HepG2 (cell line): ENCODE data around the gene TBC1D14. TPM values are rescaled to one million over a fixed set of nuclear protein-coding genes. Genes with fewer than 3 reads are reported as not detected.

Source experiments
- ASH2L ChIP-seq: fragments of 300-600, 200-600 bp; sonication (generic); IDR thresholded peaks from 2 replicates; pipeline ENCODE4 v1.7.0; 2017; ENCODE audit warnings: low read depth, mild to moderate bottlenecking, moderate library complexity, mixed read lengths, low read length; ENCODE audit not compliant: insufficient read length
- CREB3 ChIP-seq: sonication (generic); formaldehyde crosslinking; IDR thresholded peaks from 2 replicates; pipeline ENCODE4 v1.5.0; 2020; ENCODE audit warnings: missing genetic modification reagents
- ESRRA ChIP-seq: sonication (generic); formaldehyde crosslinking; IDR thresholded peaks from 2 replicates; pipeline ENCODE4 v1.5.1; 2020; ENCODE audit warnings: mild to moderate bottlenecking, low read depth, missing genetic modification reagents
- FOXA1 ChIP-seq, 2 experiments: fragments of 450-650 bp in 1 of 2; sonication (generic) in 1 of 2; formaldehyde crosslinking in 1 of 2; IDR thresholded peaks; 2 replicates each; pipeline versions ENCODE4 v1.4.0 to v1.6.1; 2016 to 2020; ENCODE audit warnings: missing genetic modification reagents in 1 of 2
- GFI1 ChIP-seq: sonication (generic); formaldehyde crosslinking; IDR thresholded peaks from 2 replicates; pipeline ENCODE4 v1.5.0; 2020; ENCODE audit warnings: missing genetic modification reagents, mild to moderate bottlenecking, borderline replicate concordance
- GTF2F1 ChIP-seq: fragments of 150-350 bp; IDR thresholded peaks from 2 replicates; pipeline ENCODE4 v1.6.1; 2014; ENCODE audit warnings: low read length
- HNF4G ChIP-seq, 2 experiments: sonication (generic) in 1 of 2; formaldehyde crosslinking in 1 of 2; IDR thresholded peaks; 2 replicates each; pipeline versions ENCODE4 v1.4.0 to v1.6.1; 2011 to 2020; ENCODE audit warnings: borderline replicate concordance in 2 of 2, low read depth in 2 of 2, mild to moderate bottlenecking in 2 of 2, low read length in 1 of 2, missing genetic modification reagents in 1 of 2, moderate library complexity in 1 of 2
- MTA1 ChIP-seq: sonication (generic); formaldehyde crosslinking; IDR thresholded peaks from 2 replicates; pipeline ENCODE4 v1.4.0; 2020; ENCODE audit warnings: missing genetic modification reagents, mild to moderate bottlenecking, borderline replicate concordance
- MTF1 ChIP-seq: sonication (generic); formaldehyde crosslinking; IDR thresholded peaks from 2 replicates; pipeline ENCODE4 v1.5.0; 2020; ENCODE audit warnings: missing genetic modification reagents
- NFKBIZ ChIP-seq: IDR thresholded peaks from 2 replicates; pipeline ENCODE4 v1.6.1; 2018; ENCODE audit warnings: missing genetic modification reagents, missing compliant biosample characterization
- RCOR2 ChIP-seq: IDR thresholded peaks from 2 replicates; pipeline ENCODE4 v1.6.1; 2016; ENCODE audit warnings: missing biosample characterization, missing genetic modification reagents
- ZFP36L2 ChIP-seq: sonication (generic); formaldehyde crosslinking; IDR thresholded peaks from 2 replicates; pipeline ENCODE4 v1.4.0; 2020; ENCODE audit warnings: missing genetic modification reagents
- ZNF124 ChIP-seq: sonication (generic); formaldehyde crosslinking; IDR thresholded peaks from 2 replicates; pipeline ENCODE4 v1.4.0; 2020; ENCODE audit warnings: missing genetic modification reagents
- ZNF274 ChIP-seq: sonication (generic); formaldehyde crosslinking; IDR thresholded peaks from 2 replicates; pipeline ENCODE4 v1.5.1; 2020; ENCODE audit warnings: mild to moderate bottlenecking, missing genetic modification reagents
- ZNF318 ChIP-seq: sonication (generic); formaldehyde crosslinking; IDR thresholded peaks from 2 replicates; pipeline ENCODE4 v1.4.0; 2020; ENCODE audit warnings: mild to moderate bottlenecking, missing genetic modification reagents
- ZNF362 ChIP-seq: sonication (generic); formaldehyde crosslinking; IDR thresholded peaks from 2 replicates; pipeline ENCODE4 v1.4.0; 2020; ENCODE audit warnings: missing genetic modification reagents, mild to moderate bottlenecking, borderline replicate concordance
- ZNF441 ChIP-seq: sonication (generic); formaldehyde crosslinking; IDR thresholded peaks from 2 replicates; pipeline ENCODE4 v1.7.0; 2021; ENCODE audit warnings: missing genetic modification reagents, borderline replicate concordance
- ZNF781 ChIP-seq: sonication (generic); formaldehyde crosslinking; IDR thresholded peaks from 2 replicates; pipeline ENCODE4 v1.5.1; 2020; ENCODE audit warnings: borderline replicate concordance, mild to moderate bottlenecking, missing genetic modification reagents; ENCODE audit errors: not compliant biosample characterization
- ZSCAN12 ChIP-seq: sonication (generic); formaldehyde crosslinking; IDR thresholded peaks from 2 replicates; pipeline ENCODE4 v1.9.0; 2021; ENCODE audit warnings: mild to moderate bottlenecking, missing genetic modification reagents
- polyA plus RNA-seq, 8 experiments: library from polyadenylated mRNA; depleted of rRNA in 3 of 8; stranded (reverse) in 7 of 8; unstranded in 1 of 8; fragments of >200 nt; fragmentation: Illumina TruSeq in 4 of 8; extraction: Trizol in 4 of 8; gene quantifications; 2 replicates each; pipeline versions ENCODE4 v1.2.1 to v1.2.3, GENCODE V29; 2011 to 2016; ENCODE audit warnings: low read depth in 4 of 8, missing spikeins in 1 of 8, mixed read lengths in 1 of 8; ENCODE audit not compliant: insufficient read depth in 1 of 8
- total RNA-seq, 5 experiments: library from RNA; depleted of rRNA; stranded (reverse); fragments of >200 nt; fragmentation: Illumina TruSeq; extraction: Trizol; gene quantifications; 2 replicates each; pipeline ENCODE4 v1.2.3, GENCODE V29; 2016; ENCODE audit warnings: low read depth in 1 of 5

Gene TBC1D14
- total and polyA plus RNA-seq, 2 of the 13 experiments (the other 11 are each of a cell fraction or from before 2014, with no cell fraction given): 29.5 to 46.5 TPM

- TF ChIP-seq ZSCAN12 (CRISPR knock-in tag): no peak
- TF ChIP-seq ZNF362 (CRISPR knock-in tag): peak; percentile 100
- TF ChIP-seq ESRRA (CRISPR knock-in tag): peak; percentile 93
- peak; percentile 99 for TF ChIP-seq ASH2L
- no peak for TF ChIP-seq MTA1 (CRISPR knock-in tag)
- TF ChIP-seq CREB3 (CRISPR knock-in tag): peak; percentile 38; the same call in 1 of the 2 replicates
- TF ChIP-seq MTF1: no peak
- no peak; the same call in 1 of the 2 replicates for TF ChIP-seq RCOR2 (CRISPR knock-in tag)
- TF ChIP-seq FOXA1 (IDR thresholded peaks at IDR 0.05): no peak
- peak; percentile 77 for TF ChIP-seq FOXA1 (CRISPR knock-in tag; IDR thresholded peaks at IDR 0.05)
- TF ChIP-seq NFKBIZ (CRISPR knock-in tag): peak; percentile 39; the same call in 1 of the 2 replicates
- peak; percentile 76; the same call in 1 of the 2 replicates for TF ChIP-seq ZNF441 (CRISPR knock-in tag)
- TF ChIP-seq ZNF274 (CRISPR knock-in tag): no peak
- TF ChIP-seq GTF2F1: no peak
- TF ChIP-seq HNF4G (IDR thresholded peaks at IDR 0.05; ENCODE audit: borderline replicate concordance, low read depth, low read length): peak; percentile 99
- TF ChIP-seq HNF4G (CRISPR knock-in tag; IDR thresholded peaks at IDR 0.05; ENCODE audit: borderline replicate concordance, low read depth): peak; percentile 97
- peak; percentile 88 for TF ChIP-seq GFI1 (CRISPR knock-in tag)
- no peak for TF ChIP-seq ZNF318 (CRISPR knock-in tag)
- no peak; the same call in 1 of the 2 replicates for TF ChIP-seq ZFP36L2 (CRISPR knock-in tag)
- peak; percentile 20 for TF ChIP-seq ZNF781 (CRISPR knock-in tag)
- peak; percentile 92 for TF ChIP-seq ZNF124 (CRISPR knock-in tag)
Observed at GRCh38 chr4:6893449-6894085, 16.1 kb upstream of the TBC1D14 start (continued).
